Kidney (tissue), 14 donors: Measurements from ENCODE around the gene BPTF. TPM values are rescaled to one million over a fixed set of nuclear protein-coding genes. Genes with fewer than 3 reads are reported as not detected.
"Not testable (repeated sequence)": the region's sequence is repeated elsewhere in the genome, so short reads cannot be mapped to it uniquely, and the experiment has no call there.

Source experiments
- DNase-seq, 5 donors: peaks; one replicate each; pipeline ENCODE4 v3.0.0-alpha.2; 2013 to 2020
- FAIRE-seq: peaks from 2 replicates; lab custom pipeline; 2012; peaks lifted over from hg19 to GRCh38; lab: Jason Lieb, UNC
- H3K27ac ChIP-seq, 2 donors: one replicate each; pipeline ENCODE4 v1.7.0; 2013; ENCODE audit warnings: low read depth in 2 of 2, low read length in 2 of 2, inconsistent platforms in 1 of 2
- H3K27me3 ChIP-seq: one replicate; pipeline ENCODE4 v1.7.1; 2013; ENCODE audit warnings: low read length, inconsistent platforms; ENCODE audit not compliant: control insufficient read depth, insufficient read depth
- H3K36me3 ChIP-seq, 3 donors: one replicate each; pipeline versions ENCODE4 v1.7.0 to v1.7.1; 2013; ENCODE audit warnings: low read length in 3 of 3, control low read depth in 1 of 3, inconsistent platforms in 1 of 3; ENCODE audit not compliant: insufficient read depth in 3 of 3, control insufficient read depth in 2 of 3
- H3K4me1 ChIP-seq, 3 donors: one replicate each; pipeline versions ENCODE4 v1.7.0 to v1.7.1; 2013; ENCODE audit warnings: low read length in 3 of 3, inconsistent platforms in 1 of 3, low read depth in 1 of 3; ENCODE audit not compliant: control insufficient read depth in 2 of 3, insufficient read depth in 2 of 3
- H3K4me3 ChIP-seq, 3 donors: one replicate each; pipeline versions ENCODE4 v1.7.0 to v1.8.1; 2013; ENCODE audit warnings: low read length in 3 of 3, control low read depth in 1 of 3, inconsistent platforms in 1 of 3
- H3K9ac ChIP-seq, 3 donors: one replicate each; pipeline versions ENCODE4 v1.7.0 to v1.7.1; 2013; ENCODE audit warnings: low read length in 3 of 3, control low read depth in 1 of 3, inconsistent platforms in 1 of 3
- H3K9me3 ChIP-seq, 3 donors: one replicate each; pipeline versions ENCODE4 v1.7.0 to v1.7.1; 2013; ENCODE audit warnings: low read length in 3 of 3, control low read depth in 1 of 3, inconsistent platforms in 1 of 3; ENCODE audit not compliant: control insufficient read depth in 2 of 3, insufficient read depth in 1 of 3
- CTCF ChIP-seq: IDR thresholded peaks from 3 replicates; pipeline ENCODE4 v1.5.1; 2012; ENCODE audit warnings: mild to moderate bottlenecking, moderate library complexity, borderline replicate concordance; ENCODE audit not compliant: insufficient read depth; ENCODE audit errors: extremely low read depth
- intact Hi-C: fragments of 100-400 bp; cut with DNase I; formaldehyde crosslinking; loops from one replicate; pipeline ENCODE4 v1.11.1; 2022
- polyA plus RNA-seq: library from polyadenylated mRNA; stranded (reverse); fragments of 350-450 nt; fragmentation: Illumina TruSeq; extraction: RNeasy Lipid Tissue Mini Kit (QIAGEN cat#74804); gene quantifications from one replicate; pipeline ENCODE4 v1.2.3, GENCODE V29; 2014; ENCODE audit warnings: low read depth, low replicate concordance; ENCODE audit not compliant: insufficient read depth
- total RNA-seq: library from RNA; stranded (reverse); fragmentation: NEBNext Ultra II Directional; extraction: Animal tissue kit (Norgen Biotek cat#: 25700); gene quantifications from one replicate; pipeline ENCODE4 v1.2.1, GENCODE V29; 2021
- donor health status: control.
- donor health status: control.
- donor health status: control.
- donor health status: control.
- donor health status: control.
- donor health status: DM: yes; HTN: yes; CAD: no.
- donor health status: Normal renal cell carcinoma (clear cell type).

Gene BPTF
- total and polyA plus RNA-seq, 2 donors from 2014 or later: 14.6 to 103 TPM

DNA sequence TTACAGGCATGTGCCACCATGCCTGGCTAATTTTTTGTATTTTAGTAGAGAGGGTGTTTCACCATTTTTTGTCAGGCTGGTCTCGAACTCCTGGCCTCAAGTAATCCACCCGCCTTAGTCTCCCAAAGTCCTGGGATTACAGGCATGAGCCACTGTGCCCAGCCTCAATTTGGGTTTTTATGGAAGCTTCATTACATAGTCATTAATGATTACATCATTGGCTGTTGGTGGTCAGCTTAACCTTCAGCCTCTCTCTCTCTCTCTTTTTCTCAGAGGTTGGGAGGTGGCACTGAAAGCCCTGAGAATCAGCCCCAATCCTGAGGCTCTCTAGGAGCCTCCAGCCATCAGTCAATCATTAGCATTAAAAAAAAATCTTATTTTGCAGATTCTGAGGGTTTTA lies 125.6 kb downstream of the BPTF start:
- intact Hi-C loops: no loop called here
- Histone ChIP-seq H3K4me3 (no peak overlapping the region), H3K27me3 (no peaks in the 10 kb centered on the region), H3K36me3 (peaks cover 13 to 30% (median 14%) of the 10 kb centered on the region in 3 donors), H3K27ac (no peak overlapping the region), H3K9me3 (no peaks in the 10 kb centered on the region), H3K9ac (no peak overlapping the region), H3K4me1 (no peaks in the 10 kb centered on the region)
- no peak for TF ChIP-seq CTCF
- FAIRE-seq (no peak), DNase-seq (peak in 1 of 5 donors; percentile 6)

DNA sequence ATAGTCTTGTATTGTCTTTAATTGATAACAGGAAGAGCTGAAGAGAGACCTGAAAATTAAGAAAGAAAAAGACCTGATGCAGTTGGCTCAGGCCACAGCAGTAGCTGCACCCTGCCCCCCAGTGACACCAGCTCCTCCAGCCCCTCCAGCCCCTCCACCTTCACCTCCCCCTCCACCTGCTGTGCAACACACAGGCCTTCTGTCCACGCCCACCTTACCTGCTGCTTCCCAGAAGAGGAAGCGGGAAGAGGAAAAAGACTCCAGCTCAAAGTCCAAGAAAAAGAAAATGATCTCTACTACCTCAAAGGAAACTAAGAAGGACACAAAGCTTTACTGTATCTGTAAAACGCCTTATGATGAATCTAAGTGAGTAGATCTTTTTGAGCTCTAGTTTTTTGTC lies 134.2 kb downstream of the BPTF start:
- Histone ChIP-seq H3K4me3 (no peak overlapping the region), H3K36me3 (peaks cover 5 to 12% (median 12%) of the 10 kb centered on the region in 3 donors), H3K27ac (no peak overlapping the region), H3K9me3 (no peaks in the 10 kb centered on the region), H3K9ac (no peak overlapping the region), H3K27me3 (no peaks in the 10 kb centered on the region), H3K4me1 (no peaks in the 10 kb centered on the region)
- no peak for TF ChIP-seq CTCF
- intact Hi-C loops: no loop called here
- DNase-seq (no peak), FAIRE-seq (no peak)

GRCh38 chr17:67960276-67960675 lies 135.0 kb downstream of the BPTF start:
- H3K27me3 ChIP-seq, H3K9ac ChIP-seq, H3K27ac ChIP-seq, H3K9me3 ChIP-seq, FAIRE-seq, H3K4me1 ChIP-seq, DNase-seq, H3K4me3 ChIP-seq, intact Hi-C loops: not testable (repeated sequence)
- H3K36me3 ChIP-seq: peaks cover 5 to 14% (median 14%) of the 10 kb centered on the region in 3 donors

GRCh38 chr17:67962156-67962555 lies 136.9 kb downstream of the BPTF start:
- not testable (repeated sequence) for DNase-seq, FAIRE-seq, H3K27me3 ChIP-seq

More at GRCh38 chr17:67962156-67962555, 136.9 kb downstream of the BPTF start:
- H3K4me3 ChIP-seq, H3K4me1 ChIP-seq, H3K27ac ChIP-seq, intact Hi-C loops, H3K9me3 ChIP-seq, H3K9ac ChIP-seq: not testable (repeated sequence)
- peaks cover 5 to 16% (median 15%) of the 10 kb centered on the region in 3 donors for H3K36me3 ChIP-seq
